Measurements from ENCODE around the gene MBOAT2. TPM values are rescaled to one million over a fixed set of nuclear protein-coding genes. Genes with fewer than 3 reads are reported as not detected.

MBOAT2 gene
- total RNA-seq, 1 experiment from 2014 or later = 16.8 TPM

DNA sequence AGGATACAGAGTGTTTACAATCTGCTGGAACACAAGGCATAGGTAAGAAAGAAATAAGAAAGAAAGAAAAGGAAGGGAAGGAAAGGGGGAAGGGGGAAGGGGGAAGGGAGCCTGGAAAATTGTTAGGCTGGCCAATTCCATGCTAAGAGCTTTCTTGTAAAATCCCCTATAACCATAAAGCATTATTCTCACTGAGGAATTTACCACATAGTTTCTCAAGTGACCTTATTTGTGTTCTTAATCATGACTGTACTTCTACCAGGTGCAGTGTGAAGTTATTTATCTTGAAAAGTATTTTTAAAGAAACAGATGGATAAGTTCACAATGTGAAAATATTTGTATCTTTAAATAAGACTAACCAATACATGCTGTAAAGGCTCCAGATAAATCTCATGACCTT, 126.9 kb downstream of the MBOAT2 start:
- no peak overlapping the region for H3K4me2 ChIP-seq (ENCODE audit: low read length)
- H2AFZ ChIP-seq (ENCODE audit: low read depth, low read length, poor library complexity, severe bottlenecking) = no peak overlapping the region
- no TSS peak for BruUV-seq (replicated peaks)
- DNase-seq (ENCODE audit: low read depth, low spot score) (no peak), ATAC-seq (no peak)
- H4K20me1 ChIP-seq (ENCODE audit: insufficient read depth) = no peaks in the 10 kb centered on the region
- H3K9me2 ChIP-seq (ENCODE audit: insufficient read depth) = no peaks in the 10 kb centered on the region
- H3K9me3 ChIP-seq (ENCODE audit: control insufficient read depth in 1 of 2, insufficient read depth in 1 of 2, low read depth in 1 of 2, low read length in 2 of 2) = no peaks in the 10 kb centered on the region
- ChIA-PET RAD21 (ENCODE audit: low non-redundant PET in 1 of 2, low total read pairs in 2 of 2, uncharacterized antibody in 2 of 2, unreplicated experiment in 2 of 2) (no interaction called here), POLR2A (no interaction called here), CTCF (no interaction called here)
- TF ChIP-seq JUND (IDR thresholded peaks at IDR 0.05) (no peak), ZNF274 (IDR thresholded peaks at IDR 0.05; ENCODE audit: low read depth, low read length) (no peak), SP1 (IDR thresholded peaks at IDR 0.05; ENCODE audit: low read depth) (no peak), POLR2A (IDR thresholded peaks at IDR 0.05; ENCODE audit: borderline replicate concordance, extremely low read depth, insufficient read depth, insufficient read length) (no peak), ELF1 (IDR thresholded peaks at IDR 0.05; ENCODE audit: borderline replicate concordance, low read depth) (no peak)
- TF ChIP-seq, protein P1, sequence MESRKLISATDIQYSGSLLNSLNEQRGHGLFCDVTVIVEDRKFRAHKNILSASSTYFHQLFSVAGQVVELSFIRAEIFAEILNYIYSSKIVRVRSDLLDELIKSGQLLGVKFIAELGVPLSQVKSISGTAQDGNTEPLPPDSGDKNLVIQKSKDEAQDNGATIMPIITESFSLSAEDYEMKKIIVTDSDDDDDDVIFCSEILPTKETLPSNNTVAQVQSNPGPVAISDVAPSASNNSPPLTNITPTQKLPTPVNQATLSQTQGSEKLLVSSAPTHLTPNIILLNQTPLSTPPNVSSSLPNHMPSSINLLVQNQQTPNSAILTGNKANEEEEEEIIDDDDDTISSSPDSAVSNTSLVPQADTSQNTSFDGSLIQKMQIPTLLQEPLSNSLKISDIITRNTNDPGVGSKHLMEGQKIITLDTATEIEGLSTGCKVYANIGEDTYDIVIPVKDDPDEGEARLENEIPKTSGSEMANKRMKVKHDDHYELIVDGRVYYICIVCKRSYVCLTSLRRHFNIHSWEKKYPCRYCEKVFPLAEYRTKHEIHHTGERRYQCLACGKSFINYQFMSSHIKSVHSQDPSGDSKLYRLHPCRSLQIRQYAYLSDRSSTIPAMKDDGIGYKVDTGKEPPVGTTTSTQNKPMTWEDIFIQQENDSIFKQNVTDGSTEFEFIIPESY (IDR thresholded peaks at IDR 0.05; ENCODE audit: extremely low read depth, insufficient replicate concordance, low read length) = no peak
- TF ChIP-seq, protein P2, sequence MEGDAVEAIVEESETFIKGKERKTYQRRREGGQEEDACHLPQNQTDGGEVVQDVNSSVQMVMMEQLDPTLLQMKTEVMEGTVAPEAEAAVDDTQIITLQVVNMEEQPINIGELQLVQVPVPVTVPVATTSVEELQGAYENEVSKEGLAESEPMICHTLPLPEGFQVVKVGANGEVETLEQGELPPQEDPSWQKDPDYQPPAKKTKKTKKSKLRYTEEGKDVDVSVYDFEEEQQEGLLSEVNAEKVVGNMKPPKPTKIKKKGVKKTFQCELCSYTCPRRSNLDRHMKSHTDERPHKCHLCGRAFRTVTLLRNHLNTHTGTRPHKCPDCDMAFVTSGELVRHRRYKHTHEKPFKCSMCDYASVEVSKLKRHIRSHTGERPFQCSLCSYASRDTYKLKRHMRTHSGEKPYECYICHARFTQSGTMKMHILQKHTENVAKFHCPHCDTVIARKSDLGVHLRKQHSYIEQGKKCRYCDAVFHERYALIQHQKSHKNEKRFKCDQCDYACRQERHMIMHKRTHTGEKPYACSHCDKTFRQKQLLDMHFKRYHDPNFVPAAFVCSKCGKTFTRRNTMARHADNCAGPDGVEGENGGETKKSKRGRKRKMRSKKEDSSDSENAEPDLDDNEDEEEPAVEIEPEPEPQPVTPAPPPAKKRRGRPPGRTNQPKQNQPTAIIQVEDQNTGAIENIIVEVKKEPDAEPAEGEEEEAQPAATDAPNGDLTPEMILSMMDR (IDR thresholded peaks at IDR 0.05 in 2 of 3, conservative IDR thresholded peaks at IDR 0.05 in 1 of 3; ENCODE audit: borderline replicate concordance in 1 of 3, insufficient read depth in 1 of 3, low read depth in 2 of 3, low read length in 2 of 3) = no peak
- no peak overlapping the region for H3K27ac ChIP-seq (ENCODE audit: low read depth, low read length)
- H3K27me3 ChIP-seq (ENCODE audit: insufficient read depth, low read length) = no peaks in the 10 kb centered on the region
- H3K9ac ChIP-seq (ENCODE audit: low read length) = no peak overlapping the region
- no peaks in the 10 kb centered on the region for H3K79me2 ChIP-seq (ENCODE audit: insufficient read depth, low read length)
- intact Hi-C loops (cut with micrococcal nuclease) = loop anchor here (10.0 kb wide), 1 partner anchor 458 kb away; no protein-coding TSS in a partner anchor
- no peak overlapping the region for H3K4me3 ChIP-seq (replicated peaks in 1 of 2; ENCODE audit: low read depth in 1 of 2, low read length in 2 of 2)
- no peaks in the 10 kb centered on the region for H3K4me1 ChIP-seq (ENCODE audit: control insufficient read depth in 1 of 2, insufficient read depth in 2 of 2, low read length in 2 of 2)
- H3K36me3 ChIP-seq (ENCODE audit: control insufficient read depth in 1 of 2, insufficient read depth in 2 of 2, low read length in 2 of 2) = no peaks in the 10 kb centered on the region

All from HCT116 (cell line).